ENCODE measurements around the gene RIMBP2.
"Not testable (repeated sequence)": the region's sequence is repeated elsewhere in the genome, so short reads cannot be mapped to it uniquely, and the experiment has no call there.

The RIMBP2 gene, protein sequence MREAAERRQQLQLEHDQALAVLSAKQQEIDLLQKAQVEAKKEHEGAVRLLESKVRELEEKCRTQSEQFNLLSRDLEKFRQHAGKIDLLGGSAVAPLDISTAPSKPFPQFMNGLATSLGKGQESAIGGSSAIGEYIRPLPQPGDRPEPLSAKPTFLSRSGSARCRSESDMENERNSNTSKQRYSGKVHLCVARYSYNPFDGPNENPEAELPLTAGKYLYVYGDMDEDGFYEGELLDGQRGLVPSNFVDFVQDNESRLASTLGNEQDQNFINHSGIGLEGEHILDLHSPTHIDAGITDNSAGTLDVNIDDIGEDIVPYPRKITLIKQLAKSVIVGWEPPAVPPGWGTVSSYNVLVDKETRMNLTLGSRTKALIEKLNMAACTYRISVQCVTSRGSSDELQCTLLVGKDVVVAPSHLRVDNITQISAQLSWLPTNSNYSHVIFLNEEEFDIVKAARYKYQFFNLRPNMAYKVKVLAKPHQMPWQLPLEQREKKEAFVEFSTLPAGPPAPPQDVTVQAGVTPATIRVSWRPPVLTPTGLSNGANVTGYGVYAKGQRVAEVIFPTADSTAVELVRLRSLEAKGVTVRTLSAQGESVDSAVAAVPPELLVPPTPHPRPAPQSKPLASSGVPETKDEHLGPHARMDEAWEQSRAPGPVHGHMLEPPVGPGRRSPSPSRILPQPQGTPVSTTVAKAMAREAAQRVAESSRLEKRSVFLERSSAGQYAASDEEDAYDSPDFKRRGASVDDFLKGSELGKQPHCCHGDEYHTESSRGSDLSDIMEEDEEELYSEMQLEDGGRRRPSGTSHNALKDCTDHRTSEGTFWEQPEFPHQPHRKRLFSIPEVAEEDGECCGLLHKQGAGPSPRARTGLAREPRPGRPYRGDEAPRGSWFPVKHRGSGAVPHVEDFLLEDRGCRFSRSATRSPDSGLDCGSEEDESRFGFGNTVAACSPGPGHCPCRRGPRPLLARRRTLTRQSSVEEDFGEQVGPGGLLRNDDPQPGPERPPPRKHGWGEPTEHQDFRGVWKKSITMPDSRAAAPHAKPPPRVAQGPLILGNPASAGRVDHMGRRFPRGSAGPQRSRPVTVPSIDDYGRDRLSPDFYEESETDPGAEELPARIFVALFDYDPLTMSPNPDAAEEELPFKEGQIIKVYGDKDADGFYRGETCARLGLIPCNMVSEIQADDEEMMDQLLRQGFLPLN (N-terminal part only)

DNA sequence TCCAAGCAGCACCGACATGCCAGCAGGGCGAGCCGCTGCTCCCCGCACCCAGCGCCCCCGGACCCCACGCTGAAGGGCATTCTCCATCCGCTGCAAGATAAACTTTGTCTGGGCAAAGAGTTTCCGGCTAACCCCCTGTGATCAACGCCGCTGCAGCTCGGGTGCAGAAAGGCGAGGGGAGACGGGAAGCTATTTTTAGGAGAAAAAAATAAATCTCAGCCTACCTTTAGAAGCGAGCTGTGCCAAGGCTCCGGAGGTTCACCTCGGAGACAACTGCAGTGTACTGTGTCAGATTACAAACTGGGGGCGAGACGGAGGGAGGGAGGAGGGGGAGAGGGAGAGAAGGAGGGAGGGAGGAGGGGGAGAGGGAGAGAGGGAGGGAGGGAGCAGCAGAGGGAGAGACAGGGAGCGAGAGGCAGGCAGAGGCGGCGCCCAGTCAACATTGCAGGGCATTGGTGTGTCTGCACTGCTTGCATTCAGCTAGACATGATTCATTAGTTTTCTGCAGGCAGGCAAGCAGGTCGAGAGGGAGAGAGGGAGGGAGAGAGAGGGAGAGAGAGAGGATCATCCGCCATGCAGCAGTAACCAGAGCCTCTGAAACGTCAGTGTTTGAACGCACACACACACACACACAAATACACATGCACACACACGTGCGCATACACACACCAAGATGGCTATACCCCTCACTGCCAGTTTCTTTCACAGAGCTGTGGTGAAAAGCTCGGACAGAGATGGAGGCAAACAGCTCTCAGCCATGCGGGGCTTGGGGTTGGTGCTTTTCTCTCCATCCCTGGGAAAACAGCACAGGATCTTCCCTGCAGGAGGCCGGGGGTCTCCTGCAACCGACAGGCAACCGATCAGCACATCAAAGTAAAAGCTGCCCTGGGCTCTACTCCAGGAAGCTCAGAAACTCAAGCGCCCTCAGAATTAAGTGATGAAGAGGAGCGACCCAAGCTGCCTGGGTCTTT, at the start of gene RIMBP2:
Gene RIMBP2, minus strand, starts transcription at position 302 of the 971 bp plus-strand sequence. CDS start 237,286 bp downstream, outside the sequence.
- DNase-seq: no peak
- no peak for ATAC-seq

DNA sequence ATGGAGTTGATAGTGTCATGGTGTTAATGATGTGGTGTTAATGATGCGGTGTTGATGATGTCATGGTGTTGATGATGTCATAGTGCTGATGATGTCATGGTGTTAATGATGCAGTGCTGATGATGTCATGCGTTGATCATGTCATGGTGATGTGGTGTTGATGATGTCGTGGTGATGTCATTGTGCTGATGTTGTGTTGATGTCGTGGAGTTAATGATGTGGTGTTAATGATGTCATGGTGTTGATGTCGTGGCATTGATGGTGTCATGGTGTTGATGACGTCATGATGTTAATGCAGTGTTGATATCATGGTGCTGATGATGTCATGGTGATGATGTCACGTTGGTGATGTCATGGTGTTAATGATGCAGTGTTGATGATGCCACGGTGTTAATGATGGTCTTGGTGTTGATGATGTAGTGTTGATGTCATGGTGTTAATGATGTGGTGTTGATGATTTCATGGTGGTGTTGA, 49.1 kb upstream of the RIMBP2 start:
- DNase-seq: no peak
- no peak for ATAC-seq

DNA sequence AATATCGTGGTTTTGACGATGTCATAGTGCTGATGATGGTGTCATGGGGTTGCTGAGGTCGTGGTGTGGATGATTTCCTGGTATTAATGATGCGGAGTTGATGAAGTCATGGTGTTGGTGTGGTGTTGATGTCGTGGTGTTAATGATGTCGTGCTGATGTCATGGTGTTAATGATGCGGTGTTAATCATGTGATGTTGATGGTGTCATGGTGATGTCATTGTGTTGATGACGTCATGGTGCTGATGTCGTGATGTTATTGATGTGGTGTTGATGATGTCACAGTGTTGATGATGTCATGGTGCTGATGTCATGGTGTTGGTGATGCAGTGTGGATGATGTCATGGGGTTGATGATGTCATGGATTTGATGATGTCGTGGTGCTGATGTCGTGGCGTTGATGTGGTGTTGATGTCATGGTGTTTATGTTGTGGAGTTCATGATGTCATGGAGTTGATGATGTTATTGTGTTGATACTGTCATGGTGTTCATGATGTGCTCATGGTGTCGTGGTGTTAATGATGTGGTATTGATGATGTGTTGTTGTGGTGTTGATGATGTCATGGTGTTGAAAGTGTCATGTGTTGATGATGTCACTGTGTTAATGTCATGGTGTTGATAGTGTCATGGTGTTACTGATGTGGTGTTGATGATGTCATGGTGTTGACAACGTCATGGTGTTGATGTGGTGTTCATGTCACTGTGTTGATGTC, 48.5 kb upstream of the RIMBP2 start:
- DNase-seq: no peak

DNA sequence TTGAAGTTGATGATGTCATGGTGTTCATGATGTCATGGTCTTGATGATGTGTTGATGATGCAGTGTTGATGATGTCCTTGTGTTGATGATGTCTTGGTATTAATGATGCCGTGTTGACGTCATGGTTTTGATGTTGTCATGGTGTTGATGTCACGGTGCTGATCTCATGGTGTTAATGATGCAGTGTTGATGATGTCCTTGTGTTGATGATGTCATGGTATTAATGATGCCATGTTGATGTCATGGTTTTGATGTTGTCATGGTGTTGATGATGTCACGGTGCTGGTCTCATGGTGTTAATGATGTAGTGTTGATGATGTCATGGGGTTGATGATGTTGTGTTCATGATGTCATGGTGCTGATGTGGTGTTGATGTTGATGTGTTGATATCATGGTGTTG, 48.0 kb upstream of the RIMBP2 start:
- no peak for ATAC-seq
- DNase-seq: no peak

More for the DNA sequence above, 48.5 kb upstream of the RIMBP2 start:
- ATAC-seq: peak; percentile 23

DNA sequence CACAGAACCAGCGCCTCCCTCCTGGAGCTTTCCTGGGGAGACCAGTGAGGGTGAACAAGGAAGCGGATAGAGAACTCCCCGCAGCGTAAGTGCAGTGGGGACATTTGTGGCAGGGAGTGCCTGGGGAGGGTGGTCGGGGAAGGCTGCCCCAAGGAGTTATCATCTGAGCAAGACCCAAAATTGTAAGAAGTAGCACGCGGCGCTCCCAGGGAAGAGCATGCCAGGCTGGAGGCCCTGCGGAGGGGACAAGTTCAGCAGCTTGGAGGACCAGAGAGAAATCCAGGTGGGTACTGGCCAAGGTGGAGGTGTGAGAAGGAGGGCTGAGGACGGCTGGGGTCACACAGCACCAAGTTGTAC, 46.2 kb upstream of the RIMBP2 start:
- DNase-seq (no peak), ATAC-seq (no peak)

DNA sequence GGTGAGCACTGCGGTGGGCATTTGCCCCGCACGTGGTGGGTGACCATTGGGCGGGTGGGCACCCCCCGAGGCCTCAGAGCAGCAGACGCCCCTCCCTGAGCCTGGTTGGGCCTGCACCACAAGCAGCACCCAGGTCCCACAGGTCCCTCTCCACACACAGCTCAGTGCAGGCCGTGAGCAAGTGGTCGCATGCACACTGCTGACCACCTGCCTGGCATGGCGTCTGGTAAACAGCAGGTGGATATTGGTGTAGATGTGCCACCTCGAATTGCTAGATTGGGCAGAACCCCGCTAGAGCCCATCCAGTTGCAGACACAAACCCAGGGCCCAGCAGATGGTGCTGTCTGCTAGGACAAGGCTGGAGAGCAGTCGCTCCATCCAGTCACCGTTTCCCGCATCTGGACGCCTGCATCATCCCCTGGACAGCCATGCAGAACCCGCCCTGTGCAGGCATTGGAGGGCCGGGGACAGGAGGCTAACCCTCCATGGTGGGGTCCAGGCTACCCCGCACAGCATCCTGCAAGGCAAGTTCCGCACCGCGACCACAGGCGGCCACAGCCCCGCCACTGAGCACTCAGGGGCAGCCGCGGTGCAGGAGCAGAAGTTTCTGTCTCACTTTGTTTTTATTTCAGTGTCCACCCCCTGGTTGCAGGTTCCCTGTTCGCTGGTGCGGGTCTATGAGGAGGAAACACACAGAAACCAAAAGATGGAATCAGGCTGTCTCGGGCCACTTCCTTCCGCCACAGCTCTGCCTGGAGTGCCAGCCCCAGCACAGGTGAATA, 45.6 kb upstream of the RIMBP2 start:
- peak; percentile 68 for DNase-seq
- ATAC-seq: peak; percentile 52

DNA sequence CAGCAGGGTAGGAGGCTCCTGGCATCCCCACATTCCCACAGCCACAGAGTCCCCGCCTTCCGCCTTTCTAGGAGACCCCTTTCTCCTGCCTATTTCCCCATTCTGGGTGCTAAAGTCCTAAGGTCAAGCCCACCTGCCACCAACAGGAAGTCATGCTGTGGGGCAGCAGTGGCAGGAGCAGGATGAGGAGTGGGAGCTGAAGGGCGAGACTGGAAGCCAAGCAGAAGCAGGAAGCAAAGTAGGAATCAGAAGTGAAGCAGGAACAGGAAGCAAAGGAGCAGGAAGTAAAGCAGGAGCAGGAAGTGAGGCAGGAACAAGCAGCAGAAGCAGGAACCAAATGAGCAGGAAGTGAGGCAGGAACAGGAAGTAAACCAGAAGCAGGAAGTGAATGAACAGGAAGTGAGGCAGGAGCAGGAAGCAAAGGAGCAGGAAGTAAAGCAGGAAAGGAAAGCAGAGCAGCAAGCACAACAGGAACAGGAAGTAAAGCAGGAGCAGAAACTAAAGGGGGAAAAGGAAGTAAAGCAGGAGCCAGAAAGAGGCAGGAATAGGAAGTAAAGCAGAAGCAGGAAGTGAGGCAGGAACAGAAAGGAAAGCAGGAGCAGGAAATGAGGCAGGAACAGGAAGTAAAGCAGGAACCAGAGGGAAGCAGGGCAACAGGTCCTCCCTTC, 38.3 kb upstream of the RIMBP2 start:
- ATAC-seq (no peak), DNase-seq (no peak)

DNA sequence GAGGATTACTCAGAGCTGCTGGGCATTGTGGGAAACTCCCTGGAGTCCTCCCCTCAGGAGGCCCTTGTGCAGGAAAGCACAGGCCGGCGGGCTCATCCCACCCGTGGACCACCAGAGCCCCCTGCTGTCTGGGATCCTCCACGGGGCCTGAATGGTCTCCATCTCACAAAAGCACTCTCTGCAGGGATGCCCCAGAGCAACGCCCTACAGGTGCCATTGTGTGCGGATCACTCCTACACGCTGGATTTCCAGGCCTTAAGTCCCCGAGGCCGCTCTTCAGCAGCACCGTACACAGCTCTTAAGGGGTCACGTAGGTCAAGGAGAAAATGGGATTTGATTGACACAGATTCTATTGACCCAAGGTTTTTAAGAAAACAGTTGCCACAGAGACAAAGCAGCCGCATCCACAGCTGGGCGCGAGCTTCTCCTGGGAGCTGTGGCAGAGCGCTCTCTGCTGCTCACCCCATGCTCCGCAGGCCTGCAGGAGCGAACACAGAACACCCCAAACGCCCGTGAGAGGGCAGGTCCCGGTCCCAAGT, 36.7 kb upstream of the RIMBP2 start:
- no peak for ATAC-seq
- DNase-seq: no peak

DNA sequence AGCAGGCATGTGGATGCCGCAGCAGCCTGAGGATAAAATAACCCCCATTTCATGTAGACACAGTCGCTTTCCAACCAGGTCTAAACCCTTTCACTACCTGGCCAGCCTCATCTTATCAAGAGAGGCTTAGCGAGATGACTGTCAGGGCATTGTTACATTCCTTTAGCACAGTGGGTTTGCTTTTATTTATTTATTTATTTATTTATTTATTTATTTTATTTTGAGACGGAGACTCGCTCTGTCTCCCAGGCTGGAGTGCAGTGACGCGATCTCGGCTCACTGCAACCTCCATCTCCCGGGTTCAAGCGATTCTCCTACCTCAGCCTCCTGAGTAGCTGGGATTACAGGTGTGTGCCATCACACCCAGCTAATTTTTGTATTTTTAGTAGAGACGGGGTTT, 35.9 kb upstream of the RIMBP2 start:
- ATAC-seq, DNase-seq: not testable (repeated sequence)

DNA sequence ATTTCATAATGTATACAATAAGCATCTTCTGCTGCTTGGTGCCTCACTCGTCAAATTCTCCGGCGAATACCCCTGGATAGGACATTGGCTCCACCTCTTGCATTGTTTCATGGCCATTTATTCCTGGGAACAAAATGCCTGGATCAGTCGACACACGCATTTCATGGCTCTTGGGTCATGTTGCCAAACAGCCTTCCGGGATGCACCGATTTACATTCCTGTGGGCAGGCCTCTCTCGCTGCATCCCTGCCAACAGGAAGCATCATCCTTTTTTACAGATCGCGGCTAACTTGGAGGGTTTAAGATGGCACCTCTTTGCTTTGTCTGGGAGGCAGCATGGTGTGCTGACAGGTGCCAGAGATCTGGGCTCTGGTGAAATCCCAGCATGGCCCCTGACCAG, 32.7 kb upstream of the RIMBP2 start:
- ATAC-seq (no peak), DNase-seq (no peak)

DNA sequence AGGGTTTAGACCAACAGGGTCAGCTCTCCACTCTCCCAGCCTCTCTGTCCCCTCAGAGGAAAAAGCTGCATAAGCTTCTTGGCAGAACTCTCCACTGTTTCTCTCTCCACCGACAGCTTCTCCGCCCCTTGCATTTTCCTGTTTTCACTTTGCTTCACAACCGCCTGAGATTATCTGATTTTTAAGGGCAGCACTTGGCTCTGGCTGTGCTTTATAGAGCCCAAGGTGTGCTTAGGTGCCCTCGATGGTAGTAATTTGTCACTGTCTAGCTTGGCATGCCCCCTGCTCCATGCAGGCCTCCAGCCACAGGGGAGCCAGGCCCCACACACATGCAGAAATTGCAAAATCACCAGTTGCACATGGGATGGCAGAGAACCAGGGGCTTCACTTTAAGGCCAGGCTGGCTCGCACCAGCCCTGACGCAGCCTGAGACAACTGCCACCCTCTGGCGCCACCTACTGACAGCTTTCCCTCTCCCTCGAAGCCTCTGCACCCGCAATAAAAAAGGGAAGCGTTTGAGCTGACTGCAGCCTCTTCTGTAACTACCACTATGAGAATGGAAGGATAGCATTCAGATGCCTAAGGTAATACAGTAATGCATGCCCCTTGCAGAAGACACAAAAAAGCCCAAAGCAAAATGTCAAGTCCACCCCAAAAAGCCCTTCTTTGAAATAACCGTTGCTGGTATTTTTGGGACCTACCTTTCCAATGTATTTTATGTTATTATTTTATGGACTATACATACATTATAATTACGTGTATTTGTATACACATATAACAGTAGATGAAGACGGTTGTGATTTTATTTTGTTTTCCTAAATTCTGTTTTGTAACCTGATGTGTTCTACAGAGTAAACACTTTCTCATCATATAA, 32.0 kb upstream of the RIMBP2 start:
- ATAC-seq (peak; percentile 73), DNase-seq (peak; percentile 83)

DNA sequence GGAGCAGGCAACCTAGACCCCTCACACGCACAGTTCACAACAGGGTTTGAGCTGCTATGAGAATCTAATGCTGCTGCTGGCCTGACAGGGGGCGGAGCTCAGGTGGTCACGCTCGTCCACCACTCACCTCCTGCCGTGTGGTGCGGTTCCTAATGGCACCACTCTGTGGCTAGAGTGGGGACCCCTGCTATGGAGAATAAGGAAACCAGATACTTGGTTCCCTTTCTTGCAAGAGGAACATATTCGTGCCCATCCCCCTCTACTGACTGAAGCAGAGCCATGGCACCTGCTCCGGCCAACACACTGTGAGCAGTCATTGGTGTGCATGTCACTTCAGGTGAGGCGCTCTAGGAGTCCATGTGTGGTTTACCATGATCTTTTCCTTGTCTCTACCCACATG, 30.4 kb upstream of the RIMBP2 start:
- ATAC-seq (no peak), DNase-seq (no peak)

DNA sequence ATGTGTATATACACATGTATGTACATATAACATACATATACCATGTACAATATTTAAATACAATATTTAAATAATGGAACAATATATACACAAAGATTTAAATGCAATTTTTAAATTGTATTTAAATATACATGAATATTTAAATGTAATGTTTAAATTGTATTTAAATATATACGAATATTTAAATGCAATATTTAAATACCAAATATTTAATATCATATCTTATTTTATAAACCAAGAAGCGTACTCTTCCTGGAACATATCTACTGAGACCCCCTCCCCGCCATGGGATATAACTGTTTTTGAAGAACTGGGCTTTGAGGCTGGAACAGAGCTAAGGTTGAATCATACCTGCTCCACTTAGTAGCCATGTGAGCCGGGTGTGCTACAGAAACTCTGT, 29.8 kb upstream of the RIMBP2 start:
- DNase-seq (no peak), ATAC-seq (no peak)

DNA sequence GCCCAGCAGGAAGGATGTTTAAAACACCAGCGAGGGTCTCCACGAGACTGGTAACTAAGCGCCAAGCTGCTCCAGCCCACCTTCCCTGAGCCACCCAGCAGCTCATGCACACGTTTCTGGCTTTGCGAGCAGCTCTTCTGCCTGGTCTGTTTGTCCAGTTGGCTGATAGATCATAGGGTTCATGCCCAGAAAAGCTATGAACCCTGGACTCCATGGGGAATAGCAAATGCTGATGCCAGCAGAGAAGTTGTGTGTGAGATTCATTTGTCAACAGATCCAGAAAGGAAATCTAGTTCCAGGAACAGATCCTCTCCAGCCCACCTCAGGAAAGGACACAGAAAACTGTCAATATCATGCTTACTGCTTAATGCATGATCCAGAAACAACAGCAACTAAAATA, 28.2 kb upstream of the RIMBP2 start:
- DNase-seq (no peak), ATAC-seq (no peak)

DNA sequence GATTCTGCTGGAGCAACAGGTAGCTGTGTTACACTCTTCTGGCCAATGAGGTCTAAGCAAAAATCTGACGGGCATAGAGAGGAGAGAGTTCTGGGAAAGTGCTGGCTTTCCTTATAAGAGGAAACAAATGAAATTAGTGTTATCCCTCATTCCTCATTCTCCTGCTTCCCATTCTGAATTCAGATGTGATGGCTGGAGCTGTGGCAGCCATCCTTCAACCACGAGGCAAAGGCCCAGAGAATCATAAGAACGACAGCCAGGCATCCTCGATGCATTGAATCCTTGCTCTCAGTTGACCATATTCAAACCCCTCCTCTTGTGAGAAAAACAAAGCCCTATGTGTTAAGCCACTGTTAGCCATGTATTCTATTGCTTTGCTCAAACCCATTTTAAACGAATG, 27.5 kb upstream of the RIMBP2 start:
- DNase-seq (no peak), ATAC-seq (no peak)

DNA sequence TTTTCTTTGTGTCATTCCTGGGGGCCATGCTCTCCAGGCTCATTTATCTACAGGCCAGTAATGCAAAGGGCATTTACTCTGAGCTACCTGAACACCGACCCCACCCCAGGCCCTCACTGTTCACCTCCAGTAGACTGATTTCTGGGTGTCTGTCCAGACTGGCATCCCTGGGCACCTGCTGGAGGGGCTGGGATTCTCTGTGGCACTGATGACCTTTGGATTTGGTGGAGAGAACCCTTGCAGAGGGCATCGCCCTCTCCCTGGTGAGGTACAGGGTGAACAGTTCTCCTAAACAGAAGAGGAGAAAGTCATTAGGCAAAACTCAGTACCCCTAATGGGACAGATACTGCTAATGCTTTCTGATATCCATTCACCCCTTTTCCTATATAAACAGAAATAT, 27.1 kb upstream of the RIMBP2 start:
- ATAC-seq: no peak
- no peak for DNase-seq

DNA sequence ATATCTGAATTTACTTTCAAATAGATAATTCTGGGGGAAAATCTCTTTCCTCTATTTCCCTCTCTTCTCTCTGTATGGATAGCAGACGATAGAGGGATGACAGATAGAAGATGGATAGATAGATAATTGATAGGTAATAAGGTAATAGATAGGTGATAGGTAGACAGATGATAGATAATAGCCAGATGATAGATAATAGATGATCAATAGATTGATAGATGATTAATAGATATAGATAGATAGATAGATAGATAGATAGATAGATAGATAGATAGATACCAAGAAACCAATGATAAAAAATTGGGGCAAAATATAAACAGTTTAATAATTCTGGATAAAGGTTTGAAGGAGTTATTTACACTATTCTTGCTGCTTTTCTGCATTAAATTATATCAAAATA, 26.6 kb upstream of the RIMBP2 start:
- DNase-seq (no peak), ATAC-seq (no peak)

DNA sequence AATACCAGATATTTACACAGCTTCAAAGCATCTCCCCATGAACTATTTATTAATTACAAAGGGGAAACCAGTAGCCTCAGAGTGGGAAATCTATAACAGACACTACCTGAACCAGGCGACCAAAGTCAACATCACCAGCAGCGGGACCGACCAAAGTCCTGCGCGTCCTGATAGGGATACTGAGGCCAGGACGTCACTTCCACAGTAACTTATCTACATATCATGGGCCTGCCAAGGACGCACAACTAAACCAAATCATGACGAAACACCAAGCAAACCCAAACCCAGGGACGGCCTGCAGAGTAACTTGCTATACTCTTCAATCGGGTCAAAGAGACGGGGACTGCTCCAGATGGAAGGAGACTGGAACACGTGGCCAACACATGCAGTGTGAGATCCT, 26.0 kb upstream of the RIMBP2 start:
- DNase-seq: no peak

More for the DNA sequence above, 26.0 kb upstream of the RIMBP2 start:
- no peak for ATAC-seq
